Measurements from ENCODE around the gene CSNK1A1L.
A peak's percentile ranks its signal among the peaks of the same experiment; 100 is the strongest.

CSNK1A1L gene

GRCh38 chr13:37106642-37107041 lies 1.2 kb upstream of the CSNK1A1L start:
- no peak for DNase-seq (ENCODE audit: low spot score)

DNA sequence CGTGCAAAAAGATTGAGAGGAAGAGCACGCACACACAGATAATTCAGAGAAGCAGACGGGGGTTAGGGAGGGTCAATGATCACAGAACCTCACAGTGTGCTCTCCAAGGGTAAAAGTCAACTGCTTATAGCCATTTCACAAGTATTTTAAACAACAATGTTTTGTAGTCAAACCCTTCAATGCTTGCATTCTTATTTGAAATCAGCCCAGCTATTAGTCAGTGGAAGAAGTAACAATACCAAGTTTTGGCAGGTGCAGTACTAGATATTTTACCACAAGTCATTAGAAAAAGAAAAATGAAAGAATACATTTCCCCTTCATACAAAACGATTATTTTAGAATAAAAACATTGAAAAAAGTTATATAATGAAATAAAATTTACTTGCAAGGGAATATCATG lies 2.6 kb downstream of the CSNK1A1L start:
- no peak for DNase-seq (ENCODE audit: low spot score)

DNA sequence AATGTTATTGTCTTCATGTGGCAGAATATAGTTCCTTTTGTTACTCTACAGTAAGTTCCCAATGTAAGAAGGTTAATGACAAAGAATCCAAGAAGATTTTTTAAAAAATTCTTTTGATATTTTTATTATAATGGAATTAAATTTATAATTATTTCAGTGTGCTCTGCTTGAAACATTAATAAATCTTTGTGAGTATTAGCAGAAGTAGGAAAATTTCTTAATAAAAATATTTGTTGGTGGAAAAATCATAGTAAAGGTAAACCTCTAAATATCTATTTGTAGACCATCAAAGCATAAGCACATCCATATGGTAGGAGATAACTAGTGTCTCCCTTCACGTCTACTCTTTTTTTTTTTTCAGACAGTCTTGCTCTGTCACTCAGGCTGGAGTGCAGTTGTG lies 4.3 kb downstream of the CSNK1A1L start:
- DNase-seq (ENCODE audit: low spot score): no peak

GRCh38 chr13:37100731-37101130 lies 4.7 kb downstream of the CSNK1A1L start:
- DNase-seq (ENCODE audit: low spot score): no peak

- no peak for DNase-seq (ENCODE audit: low spot score)
Measured at GRCh38 chr13:37097076-37097475, 8.4 kb downstream of the CSNK1A1L start.

- DNase-seq (ENCODE audit: low spot score): no peak
Measured at GRCh38 chr13:37094840-37095239, 10.6 kb downstream of the CSNK1A1L start.

DNA sequence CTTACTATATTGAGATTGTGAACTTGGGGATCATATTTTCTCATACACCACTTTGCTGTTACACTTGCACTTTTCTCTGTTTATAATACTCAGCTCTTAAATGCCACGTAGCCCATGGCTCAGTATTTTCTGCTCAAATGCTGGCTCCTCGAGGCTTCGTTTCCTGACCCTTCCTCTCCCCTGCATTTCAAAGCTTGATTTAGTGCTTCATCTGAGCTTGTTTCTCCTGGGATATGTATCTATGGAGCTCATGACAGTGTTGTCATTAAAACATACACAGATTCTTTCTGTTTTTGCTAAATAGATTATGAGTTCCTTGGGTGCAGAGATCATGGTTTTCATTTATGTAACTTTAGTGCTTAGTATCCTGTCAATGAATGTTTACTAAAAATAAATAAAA lies 11.4 kb downstream of the CSNK1A1L start:
- DNase-seq (ENCODE audit: low spot score): no peak

- no peak for DNase-seq (ENCODE audit: low spot score)
Measured at GRCh38 chr13:37091835-37092234, 13.6 kb downstream of the CSNK1A1L start.

GRCh38 chr13:37090912-37091311 lies 14.6 kb downstream of the CSNK1A1L start:
- no peak for DNase-seq (ENCODE audit: low spot score)

- DNase-seq (ENCODE audit: low spot score): no peak
Measured at GRCh38 chr13:37089495-37089894, 16.0 kb downstream of the CSNK1A1L start.

- DNase-seq (ENCODE audit: low spot score): no peak
Measured at GRCh38 chr13:37087486-37087885, 18.0 kb downstream of the CSNK1A1L start.

DNA sequence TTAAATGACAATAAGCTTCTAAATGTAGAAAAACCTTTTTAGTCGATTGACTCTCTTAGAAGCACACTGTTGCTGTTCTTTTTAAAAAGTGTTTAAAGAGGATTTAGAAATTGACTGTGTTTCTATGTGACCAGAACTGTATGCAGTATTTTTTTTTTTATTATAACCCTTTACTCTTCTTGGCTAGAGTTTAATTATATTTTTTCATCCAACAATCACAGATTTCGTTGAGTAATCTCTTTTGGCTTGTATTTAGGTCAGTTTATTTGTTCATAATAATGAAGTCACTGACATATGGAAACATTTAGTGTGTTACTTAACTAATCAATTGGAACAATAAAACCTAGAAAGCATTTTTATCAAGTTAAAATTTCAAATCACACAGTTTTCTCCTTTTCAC lies 19.9 kb downstream of the CSNK1A1L start:
- no peak for DNase-seq (ENCODE audit: low spot score)

GRCh38 chr13:37076818-37077217 lies 28.6 kb downstream of the CSNK1A1L start:
- no peak for DNase-seq (ENCODE audit: low spot score)

DNA sequence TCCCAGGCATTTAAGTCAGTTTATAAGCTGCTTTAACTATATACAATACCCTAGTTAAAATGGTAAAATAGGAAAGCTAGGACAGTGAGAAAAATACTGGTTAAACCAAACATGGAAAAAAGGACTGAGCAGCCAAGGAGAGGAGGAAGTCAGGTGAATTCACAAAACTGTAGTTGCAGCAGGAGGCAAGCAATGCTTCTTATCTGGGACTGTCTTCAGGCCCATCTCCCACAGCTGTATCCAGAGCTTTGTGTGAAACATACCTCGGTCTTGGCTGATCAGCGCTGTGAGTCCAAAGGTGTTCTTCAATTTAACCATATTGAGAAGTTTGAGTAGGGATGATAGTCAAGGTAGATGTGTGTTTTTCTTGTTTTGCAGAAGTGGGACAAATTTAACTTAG lies 30.3 kb downstream of the CSNK1A1L start:
- DNase-seq (ENCODE audit: low spot score): no peak

DNA sequence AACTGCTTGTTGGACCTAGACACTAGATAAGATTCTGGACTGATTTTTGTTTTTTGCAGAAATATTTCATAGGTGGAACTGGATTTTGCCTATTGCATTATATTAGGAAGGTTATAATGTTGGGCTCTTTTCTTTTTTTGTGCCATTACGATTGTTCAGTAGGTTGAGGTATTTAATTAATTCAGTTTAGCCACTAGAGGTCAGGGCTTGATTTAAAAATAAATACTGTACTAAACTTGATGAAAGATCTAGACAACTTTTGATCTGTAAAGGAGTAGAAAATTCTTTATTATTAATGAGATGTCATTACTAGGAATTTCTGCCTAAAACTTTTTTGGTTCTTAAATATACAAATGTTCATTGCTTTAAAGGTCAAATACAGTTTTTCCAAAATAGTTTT lies 30.8 kb downstream of the CSNK1A1L start:
- DNase-seq (ENCODE audit: low spot score): peak; percentile 30

DNA sequence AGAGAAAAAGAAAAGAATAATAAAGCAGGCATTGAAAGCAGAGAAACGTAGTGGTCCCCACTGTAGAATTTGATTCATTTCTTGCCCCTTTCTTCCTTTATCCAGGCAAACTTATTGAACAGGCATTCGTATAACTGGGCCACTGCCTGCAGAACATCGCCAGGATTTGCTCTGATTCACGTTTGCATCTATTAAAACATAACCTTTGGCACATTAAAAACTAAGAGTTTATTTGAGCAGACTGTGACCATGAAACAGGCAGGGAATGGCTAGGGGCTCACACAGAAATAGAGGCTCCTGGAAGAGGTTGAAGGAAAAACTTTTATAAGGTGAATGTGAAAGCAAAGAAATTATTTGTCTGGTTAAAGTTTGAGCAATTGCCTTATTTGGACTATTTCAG lies 33.4 kb downstream of the CSNK1A1L start:
- DNase-seq (ENCODE audit: low spot score): no peak

DNA sequence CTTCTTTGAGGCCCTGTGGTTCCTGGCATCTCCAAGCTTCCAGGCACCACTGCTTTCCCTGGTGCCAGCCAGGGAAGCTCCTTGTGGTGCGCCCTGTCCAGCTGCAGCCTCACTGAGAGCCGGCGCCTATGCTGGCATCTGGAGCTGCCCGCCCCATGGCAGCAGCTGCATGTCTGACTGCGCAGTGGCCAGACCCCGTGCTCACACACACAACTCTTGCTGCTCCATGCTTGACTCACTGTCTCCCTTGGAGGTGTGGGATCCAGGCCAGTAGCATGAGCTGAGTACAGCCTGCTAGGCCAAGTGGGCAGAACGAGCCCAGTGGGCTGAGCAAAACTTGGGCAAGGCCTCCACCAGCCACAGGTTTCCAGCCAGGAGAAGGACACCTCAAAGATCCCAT lies 34.5 kb downstream of the CSNK1A1L start:
- DNase-seq (ENCODE audit: low spot score): no peak

GRCh38 chr13:37070145-37070695 lies 35.2 kb downstream of the CSNK1A1L start:
- DNase-seq (ENCODE audit: low spot score): no peak

- no peak for DNase-seq (ENCODE audit: low spot score)
Measured at GRCh38 chr13:37069597-37070103, 35.8 kb downstream of the CSNK1A1L start.

DNA sequence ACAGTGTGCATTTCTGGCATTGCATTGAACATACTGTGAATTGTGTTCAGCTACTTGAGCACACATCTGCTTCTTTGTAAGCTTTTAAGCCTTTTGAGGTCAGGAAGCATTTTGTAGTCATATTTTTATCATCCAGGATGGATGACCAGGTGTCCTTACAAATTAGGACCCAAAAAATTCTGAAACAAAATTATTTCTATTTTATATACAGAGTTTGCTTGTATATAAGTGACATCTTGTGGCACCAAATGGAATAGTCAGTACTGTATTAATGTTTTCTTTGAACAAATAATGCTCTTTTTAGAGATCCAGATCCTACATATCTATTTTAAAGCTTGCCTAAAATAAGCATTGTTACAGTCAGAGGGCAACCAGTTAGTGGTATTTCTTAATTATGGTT lies 36.5 kb downstream of the CSNK1A1L start:
- no peak for DNase-seq (ENCODE audit: low spot score)

DNA sequence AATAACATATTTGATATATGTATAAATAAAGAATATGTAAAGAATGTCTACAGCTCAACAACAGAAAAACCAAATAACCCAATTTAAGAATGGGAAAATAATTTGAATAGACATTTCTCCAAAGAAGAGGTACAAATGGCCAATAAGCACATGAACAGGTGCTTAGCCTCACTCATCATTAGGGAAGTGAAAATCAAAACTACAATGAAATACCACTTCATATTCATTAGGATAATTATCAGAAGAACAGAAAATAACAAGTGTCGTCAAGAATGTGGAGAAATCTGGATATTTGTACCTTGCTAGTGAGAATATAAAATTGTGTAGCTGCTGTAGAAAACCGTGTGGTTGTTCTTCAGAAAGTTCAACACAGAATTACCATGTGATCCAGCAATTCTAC lies 37.6 kb downstream of the CSNK1A1L start:
- DNase-seq (ENCODE audit: low spot score): no peak

GRCh38 chr13:37065890-37066526 lies 39.5 kb downstream of the CSNK1A1L start:
- no peak for DNase-seq (ENCODE audit: low spot score)

GRCh38 chr13:37059848-37060192 lies 45.6 kb downstream of the CSNK1A1L start:
- DNase-seq (ENCODE audit: low spot score): no peak

Measured in hepatic stellate cell (primary cell).